Measurements from ENCODE around the gene RASSF5. TPM values are rescaled to one million over a fixed set of nuclear protein-coding genes. Genes with fewer than 3 reads are reported as not detected.

The RASSF5 gene
- total and polyA plus RNA-seq, 10 of the 15 experiments (the other 5 are each of a cell fraction or from before 2014, with no cell fraction given), result 14.0 to 89.6 (median 68.9) TPM

DNA sequence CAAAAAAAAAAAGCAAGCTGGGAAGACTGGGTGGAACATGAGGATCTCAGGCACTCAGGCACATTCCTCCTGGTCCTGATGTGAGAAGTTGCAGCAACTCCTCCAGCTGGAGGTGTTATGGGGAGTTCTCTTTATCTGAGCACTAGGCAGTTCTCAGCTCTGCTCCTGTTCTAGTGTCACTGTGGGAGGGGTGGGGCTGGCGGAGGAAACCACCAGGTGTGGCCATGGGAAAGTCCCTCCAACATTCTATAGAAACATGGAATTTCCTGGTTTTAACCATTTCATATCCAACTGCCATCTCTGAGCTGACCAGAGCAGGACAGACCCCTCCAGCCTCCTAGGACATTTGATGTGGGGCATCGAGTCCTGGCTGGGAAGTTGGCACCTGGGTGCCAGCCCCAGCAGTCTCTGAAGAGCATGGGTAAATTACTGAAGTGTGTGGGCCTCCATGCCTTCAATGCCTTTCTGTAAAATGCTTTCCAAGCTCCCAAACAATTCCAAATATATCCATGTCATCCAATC, 37.9 kb upstream of the RASSF5 start:
- intact Hi-C loops (cut with micrococcal nuclease; ENCODE audit: unreplicated experiment) (no loop called here), in situ Hi-C loops (cut with MboI) (no loop called here)
- peak overlapping the region; percentile 77 for H3K9ac ChIP-seq (ENCODE audit: control insufficient read depth, insufficient read depth, low read length)
- H3K9me3 ChIP-seq (replicated peaks; ENCODE audit: control insufficient read depth, insufficient read depth, low read length), result no peaks in the 10 kb centered on the region
- ATAC-seq (peak; percentile 28), DNase-seq (ENCODE audit: low read depth, low spot score) (no peak), FAIRE-seq (no peak)
- H3K4me2 ChIP-seq (ENCODE audit: control insufficient read depth, insufficient read depth), result peak overlapping the region; percentile 99
- H3K4me3 ChIP-seq, result peak overlapping the region; percentile 94
- BruUV-seq (replicated peaks), result no TSS peak
- peak overlapping the region; percentile 88 for H3K27ac ChIP-seq (ENCODE audit: control insufficient read depth, insufficient read depth)
- peaks cover 37% of the 10 kb centered on the region for H3K79me2 ChIP-seq (ENCODE audit: control insufficient read depth, insufficient read depth, low read length)
- H3K27me3 ChIP-seq (replicated peaks in 1 of 2; ENCODE audit: control insufficient read depth in 2 of 2, insufficient read depth in 2 of 2, low read length in 1 of 2), result no peaks in the 10 kb centered on the region
- H4K20me1 ChIP-seq (ENCODE audit: control insufficient read depth, insufficient read depth), result no peaks in the 10 kb centered on the region
- H2AFZ ChIP-seq (ENCODE audit: control insufficient read depth, low read depth, low read length), result peak overlapping the region; percentile 41
- ChIA-PET RAD21 (ENCODE audit: unreplicated experiment) (interaction anchor here (0.6 to 3.6 kb wide), 17 partner anchors 8 to 247 kb away, joined by 3 to 55 read pairs (median 8); partner anchors contain the start of genes DYRK3 and RASSF5), POLR2A (interaction anchor here (0.6 to 4.3 kb wide), 19 partner anchors 10 to 336 kb away, joined by 3 to 37 read pairs (median 4); partner anchors contain the start of gene DYRK3), SMC1A (ENCODE audit: uncharacterized antibody, unreplicated experiment) (interaction anchor here (0.6 to 4.4 kb wide), 17 partner anchors 8 to 1295 kb away, joined by 3 to 31 read pairs (median 9); partner anchors contain the start of gene RASSF5), CTCF (interaction anchor here (0.6 to 4.1 kb wide), 16 partner anchors 8 to 417 kb away, joined by 3 to 61 read pairs (median 4); no protein-coding TSS in a partner anchor)
- H3K36me3 ChIP-seq (ENCODE audit: control insufficient read depth in 2 of 2, insufficient read depth in 2 of 2, low read length in 1 of 2), result peaks cover 6% of the 10 kb centered on the region in 2 experiments; a peak in 3 of 4 replicates
- H3K4me1 ChIP-seq (ENCODE audit: control insufficient read depth, insufficient read depth, low read length), result peaks cover 69% of the 10 kb centered on the region
- 0% methylated on average over 2 of the region's 2 CpGs for WGBS (ENCODE audit: insufficient coverage, insufficient replicate concordance, low lambda C conversion rate, missing lambda C conversion rate)
- peak; percentile 39 to 48; a peak in 2 of 4 replicates for TF ChIP-seq IKZF2 (IDR thresholded peaks at IDR 0.05)
- TF ChIP-seq, protein P1, sequence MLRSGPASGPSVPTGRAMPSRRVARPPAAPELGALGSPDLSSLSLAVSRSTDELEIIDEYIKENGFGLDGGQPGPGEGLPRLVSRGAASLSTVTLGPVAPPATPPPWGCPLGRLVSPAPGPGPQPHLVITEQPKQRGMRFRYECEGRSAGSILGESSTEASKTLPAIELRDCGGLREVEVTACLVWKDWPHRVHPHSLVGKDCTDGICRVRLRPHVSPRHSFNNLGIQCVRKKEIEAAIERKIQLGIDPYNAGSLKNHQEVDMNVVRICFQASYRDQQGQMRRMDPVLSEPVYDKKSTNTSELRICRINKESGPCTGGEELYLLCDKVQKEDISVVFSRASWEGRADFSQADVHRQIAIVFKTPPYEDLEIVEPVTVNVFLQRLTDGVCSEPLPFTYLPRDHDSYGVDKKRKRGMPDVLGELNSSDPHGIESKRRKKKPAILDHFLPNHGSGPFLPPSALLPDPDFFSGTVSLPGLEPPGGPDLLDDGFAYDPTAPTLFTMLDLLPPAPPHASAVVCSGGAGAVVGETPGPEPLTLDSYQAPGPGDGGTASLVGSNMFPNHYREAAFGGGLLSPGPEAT (IDR thresholded peaks at IDR 0.05; ENCODE audit: low read depth), result peak; percentile 58; the same call in 1 of the 2 replicates
- no peak for TF ChIP-seq SUZ12 (IDR thresholded peaks at IDR 0.05; ENCODE audit: unreplicated experiment)
- TF ChIP-seq RELA (IDR thresholded peaks at IDR 0.05; ENCODE audit: borderline replicate concordance, partially characterized antibody), result peak; percentile 85
- no peak for TF ChIP-seq MYC (IDR thresholded peaks at IDR 0.05; ENCODE audit: insufficient read depth, insufficient read length, insufficient replicate concordance, low read length, severe bottlenecking)
- 0 out of 4 replicates have a peak, but pooled peaks of 1 of the 2 experiments have one; percentile 39 for TF ChIP-seq EP300 (IDR thresholded peaks at IDR 0.05; ENCODE audit: borderline replicate concordance in 1 of 2, control insufficient read depth in 1 of 2, low read depth in 2 of 2, low read length in 2 of 2)
- no peak for TF ChIP-seq JUND (IDR thresholded peaks at IDR 0.05; ENCODE audit: low read depth, low read length)
- peak; percentile 61; the same call in 1 of the 2 replicates for TF ChIP-seq EED (IDR thresholded peaks at IDR 0.05; ENCODE audit: low read depth)
- TF ChIP-seq SPI1 (IDR thresholded peaks at IDR 0.05; ENCODE audit: borderline replicate concordance, insufficient read depth, low read depth, low read length), result no peak
- TF ChIP-seq DPF2 (IDR thresholded peaks at IDR 0.05), result peak; percentile 68
- TF ChIP-seq, protein P2, sequence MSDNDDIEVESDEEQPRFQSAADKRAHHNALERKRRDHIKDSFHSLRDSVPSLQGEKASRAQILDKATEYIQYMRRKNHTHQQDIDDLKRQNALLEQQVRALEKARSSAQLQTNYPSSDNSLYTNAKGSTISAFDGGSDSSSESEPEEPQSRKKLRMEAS (IDR thresholded peaks at IDR 0.05; ENCODE audit: low read depth, low read length), result no peak
- TF ChIP-seq, protein P3, sequence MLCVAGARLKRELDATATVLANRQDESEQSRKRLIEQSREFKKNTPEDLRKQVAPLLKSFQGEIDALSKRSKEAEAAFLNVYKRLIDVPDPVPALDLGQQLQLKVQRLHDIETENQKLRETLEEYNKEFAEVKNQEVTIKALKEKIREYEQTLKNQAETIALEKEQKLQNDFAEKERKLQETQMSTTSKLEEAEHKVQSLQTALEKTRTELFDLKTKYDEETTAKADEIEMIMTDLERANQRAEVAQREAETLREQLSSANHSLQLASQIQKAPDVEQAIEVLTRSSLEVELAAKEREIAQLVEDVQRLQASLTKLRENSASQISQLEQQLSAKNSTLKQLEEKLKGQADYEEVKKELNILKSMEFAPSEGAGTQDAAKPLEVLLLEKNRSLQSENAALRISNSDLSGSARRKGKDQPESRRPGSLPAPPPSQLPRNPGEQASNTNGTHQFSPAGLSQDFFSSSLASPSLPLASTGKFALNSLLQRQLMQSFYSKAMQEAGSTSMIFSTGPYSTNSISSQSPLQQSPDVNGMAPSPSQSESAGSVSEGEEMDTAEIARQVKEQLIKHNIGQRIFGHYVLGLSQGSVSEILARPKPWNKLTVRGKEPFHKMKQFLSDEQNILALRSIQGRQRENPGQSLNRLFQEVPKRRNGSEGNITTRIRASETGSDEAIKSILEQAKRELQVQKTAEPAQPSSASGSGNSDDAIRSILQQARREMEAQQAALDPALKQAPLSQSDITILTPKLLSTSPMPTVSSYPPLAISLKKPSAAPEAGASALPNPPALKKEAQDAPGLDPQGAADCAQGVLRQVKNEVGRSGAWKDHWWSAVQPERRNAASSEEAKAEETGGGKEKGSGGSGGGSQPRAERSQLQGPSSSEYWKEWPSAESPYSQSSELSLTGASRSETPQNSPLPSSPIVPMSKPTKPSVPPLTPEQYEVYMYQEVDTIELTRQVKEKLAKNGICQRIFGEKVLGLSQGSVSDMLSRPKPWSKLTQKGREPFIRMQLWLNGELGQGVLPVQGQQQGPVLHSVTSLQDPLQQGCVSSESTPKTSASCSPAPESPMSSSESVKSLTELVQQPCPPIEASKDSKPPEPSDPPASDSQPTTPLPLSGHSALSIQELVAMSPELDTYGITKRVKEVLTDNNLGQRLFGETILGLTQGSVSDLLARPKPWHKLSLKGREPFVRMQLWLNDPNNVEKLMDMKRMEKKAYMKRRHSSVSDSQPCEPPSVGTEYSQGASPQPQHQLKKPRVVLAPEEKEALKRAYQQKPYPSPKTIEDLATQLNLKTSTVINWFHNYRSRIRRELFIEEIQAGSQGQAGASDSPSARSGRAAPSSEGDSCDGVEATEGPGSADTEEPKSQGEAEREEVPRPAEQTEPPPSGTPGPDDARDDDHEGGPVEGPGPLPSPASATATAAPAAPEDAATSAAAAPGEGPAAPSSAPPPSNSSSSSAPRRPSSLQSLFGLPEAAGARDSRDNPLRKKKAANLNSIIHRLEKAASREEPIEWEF (IDR thresholded peaks at IDR 0.05; ENCODE audit: insufficient replicate concordance, low read depth, low read length), result peak; percentile 27
- TF ChIP-seq YY1 (IDR thresholded peaks at IDR 0.05; ENCODE audit: low read depth, low read length), result 0 out of 2 replicates have a peak, but pooled peaks have one; percentile 11
- no peak for TF ChIP-seq TCF7 (IDR thresholded peaks at IDR 0.05; ENCODE audit: borderline replicate concordance)
- TF ChIP-seq CBFB (IDR thresholded peaks at IDR 0.05; ENCODE audit: low read depth), result peak; percentile 45; the same call in 1 of the 2 replicates
- TF ChIP-seq RUNX3 (IDR thresholded peaks at IDR 0.05; ENCODE audit: low read length), result peak; percentile 74
- peak; percentile 73 for TF ChIP-seq IKZF1 (conservative IDR thresholded peaks at IDR 0.05)
